GM12892 (cell line): ENCODE results near the gene LSG1.

Experiments
- POLR2A ChIP-seq: IDR thresholded peaks from 2 replicates; pipeline ENCODE4 v1.6.1; 2011; ENCODE audit warnings: low read depth, low read length, control low read depth
- POLR2AphosphoS5 ChIP-seq: IDR thresholded peaks from 2 replicates; pipeline ENCODE4 v1.6.1; 2011; ENCODE audit warnings: low read depth, low read length, control low read depth
- TAF1 ChIP-seq: IDR thresholded peaks from 2 replicates; pipeline ENCODE4 v1.6.1; 2011; ENCODE audit warnings: low read depth, mild to moderate bottlenecking, control low read depth, low read length, borderline replicate concordance

DNA sequence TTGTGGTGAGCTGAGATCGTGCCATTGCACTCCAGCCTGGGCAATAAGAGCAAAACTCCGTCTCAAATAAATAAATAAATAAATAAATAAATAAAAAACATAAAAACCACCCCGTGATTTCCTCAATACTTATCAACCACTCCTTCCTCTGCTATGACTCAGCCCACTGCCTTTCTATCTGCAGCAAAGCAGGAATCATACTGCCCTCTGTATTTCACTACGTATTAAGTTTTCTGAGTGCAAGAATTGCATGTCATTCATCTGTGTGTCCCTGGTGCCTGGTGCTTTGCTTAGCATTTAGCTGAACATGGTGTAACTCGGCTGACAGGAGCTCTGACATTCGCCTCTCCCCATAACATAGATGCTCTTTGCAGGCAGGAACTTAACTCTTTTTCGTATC, 7.1 kb downstream of the LSG1 start:
- no peak for TF ChIP-seq POLR2A
- TF ChIP-seq TAF1, result no peak
- no peak for TF ChIP-seq POLR2AphosphoS5
